WTC11 (cell line): ENCODE results near the gene AMHR2. TPM values are rescaled to one million over a fixed set of nuclear protein-coding genes. Genes with fewer than 3 reads are reported as not detected.

ENCODE experiments used
- AR ChIP-seq: fragments of 250-450 bp; sonication (Bioruptor Pico); IDR thresholded peaks from 2 replicates; pipeline ENCODE4 v1.9.0; 2021; ENCODE audit warnings: mild to moderate bottlenecking
- ARID4B ChIP-seq: sonication (generic); formaldehyde crosslinking; IDR thresholded peaks from 2 replicates; pipeline ENCODE4 v1.8.0; 2023; ENCODE audit warnings: missing genetic modification reagents, mild to moderate bottlenecking, borderline replicate concordance
- E2F4 ChIP-seq: sonication (generic); formaldehyde crosslinking; IDR thresholded peaks from 2 replicates; pipeline ENCODE4 v1.8.1; 2022; ENCODE audit warnings: low read depth, mild to moderate bottlenecking, moderate library complexity, missing genetic modification reagents, borderline replicate concordance
- ERG ChIP-seq: fragments of 250-450 bp; sonication (Bioruptor Pico); IDR thresholded peaks from 2 replicates; pipeline ENCODE4 v1.8.0; 2021; ENCODE audit warnings: mild to moderate bottlenecking
- ETV6 ChIP-seq: sonication (generic); formaldehyde crosslinking; IDR thresholded peaks from 2 replicates; pipeline ENCODE4 v1.8.1; 2022; ENCODE audit warnings: mild to moderate bottlenecking, missing genetic modification reagents
- FOXK1 ChIP-seq: sonication (generic); formaldehyde crosslinking; IDR thresholded peaks from 2 replicates; pipeline ENCODE4 v1.8.0; 2022; ENCODE audit warnings: mild to moderate bottlenecking, moderate library complexity, missing genetic modification reagents
- FOXP1 ChIP-seq: sonication (generic); formaldehyde crosslinking; IDR thresholded peaks from 2 replicates; pipeline ENCODE4 v1.8.0; 2022; ENCODE audit warnings: missing genetic modification reagents, mild to moderate bottlenecking, moderate library complexity, borderline replicate concordance
- GABPB1 ChIP-seq: sonication (generic); formaldehyde crosslinking; IDR thresholded peaks from 2 replicates; pipeline ENCODE4 v1.8.1; 2023; ENCODE audit warnings: mild to moderate bottlenecking, missing genetic modification reagents
- HMGA2 ChIP-seq: fragments of 250-450 bp; sonication (Bioruptor Pico); IDR thresholded peaks from 2 replicates; pipeline ENCODE4 v1.4.0; 2021; ENCODE audit warnings: mild to moderate bottlenecking, moderate library complexity
- HMGXB4 ChIP-seq: sonication (generic); formaldehyde crosslinking; IDR thresholded peaks from 2 replicates; pipeline ENCODE4 v1.8.1; 2023; ENCODE audit warnings: mild to moderate bottlenecking, moderate library complexity, missing genetic modification reagents
- IRF1 ChIP-seq: sonication (generic); formaldehyde crosslinking; IDR thresholded peaks from 2 replicates; pipeline ENCODE4 v1.8.0; 2023; ENCODE audit warnings: missing genetic modification reagents
- NFYB ChIP-seq: sonication (generic); formaldehyde crosslinking; conservative IDR thresholded peaks from 2 replicates; pipeline ENCODE4 v1.8.0; 2022; ENCODE audit warnings: low read depth, missing genetic modification reagents
- NR1H2 ChIP-seq: sonication (generic); formaldehyde crosslinking; IDR thresholded peaks from 2 replicates; pipeline ENCODE4 v1.9.0; 2021; ENCODE audit warnings: mild to moderate bottlenecking, moderate library complexity, missing genetic modification reagents
- SMAD4 ChIP-seq: sonication (generic); formaldehyde crosslinking; IDR thresholded peaks from 2 replicates; pipeline ENCODE4 v1.8.0; 2022; ENCODE audit warnings: mild to moderate bottlenecking, missing genetic modification reagents
- SP1 ChIP-seq: sonication (generic); formaldehyde crosslinking; conservative IDR thresholded peaks from 2 replicates; pipeline ENCODE4 v1.8.1; 2022; ENCODE audit warnings: missing genetic modification reagents
- TCF7 ChIP-seq: sonication (generic); formaldehyde crosslinking; IDR thresholded peaks from 2 replicates; pipeline ENCODE4 v1.8.0; 2022; ENCODE audit warnings: mild to moderate bottlenecking, low read depth, missing genetic modification reagents, moderate library complexity
- TEAD4 ChIP-seq: sonication (generic); formaldehyde crosslinking; IDR thresholded peaks from 2 replicates; pipeline ENCODE4 v1.8.0; 2022; ENCODE audit warnings: mild to moderate bottlenecking, missing genetic modification reagents
- ZBTB21 ChIP-seq: sonication (generic); formaldehyde crosslinking; IDR thresholded peaks from 2 replicates; pipeline ENCODE4 v1.8.1; 2023; ENCODE audit warnings: mild to moderate bottlenecking, missing genetic modification reagents, borderline replicate concordance
- ZNF219 ChIP-seq: sonication (generic); formaldehyde crosslinking; IDR thresholded peaks from 2 replicates; pipeline ENCODE4 v1.8.0; 2023; ENCODE audit warnings: missing genetic modification reagents, mild to moderate bottlenecking, borderline replicate concordance
- total RNA-seq: library from RNA; stranded (reverse); gene quantifications from 3 replicates; pipeline ENCODE4 v1.2.3, GENCODE V29; 2021

AMHR2 gene
- total RNA-seq, 1 experiment from 2014 or later: not detected

- TF ChIP-seq FOXP1 (CRISPR knock-in tag) (peak; percentile 60; the same call in 1 of the 2 replicates), E2F4 (CRISPR knock-in tag) (peak; percentile 19; the same call in 1 of the 2 replicates), ERG (CRISPR knock-in tag) (0 out of 2 replicates have a peak, but pooled peaks have one; percentile 25), ZBTB21 (no peak), TCF7 (CRISPR knock-in tag) (no peak), SP1 (CRISPR knock-in tag) (peak; percentile 52; the same call in 1 of the 2 replicates), ZNF219 (CRISPR knock-in tag) (peak; percentile 81; the same call in 1 of the 2 replicates), AR (CRISPR knock-in tag) (peak; percentile 70; the same call in 1 of the 2 replicates), ARID4B (peak; percentile 83; the same call in 1 of the 2 replicates), IRF1 (CRISPR knock-in tag) (0 out of 2 replicates have a peak, but pooled peaks have one; percentile 21), SMAD4 (CRISPR knock-in tag) (0 out of 2 replicates have a peak, but pooled peaks have one; percentile 23), HMGXB4 (peak; percentile 44), TEAD4 (0 out of 2 replicates have a peak, but pooled peaks have one; percentile 44), NR1H2 (no peak), FOXK1 (peak; percentile 35; the same call in 1 of the 2 replicates), ETV6 (CRISPR knock-in tag) (peak; percentile 79), HMGA2 (CRISPR knock-in tag) (no peak), GABPB1 (CRISPR knock-in tag) (peak; percentile 68), NFYB (no peak)
- TF ChIP-seq, all 79 proteins: peak for 19
Observed at GRCh38 chr12:53452159-53453077, 28.8 kb downstream of the AMHR2 start (continued).
